Stromal cell of bone marrow (primary cell): Measurements from ENCODE around the gene CBX2.

Experiments used
- DNase-seq: peaks from one replicate; pipeline ENCODE4 v3.0.0-alpha.2; 2012; ENCODE audit warnings: low read depth

Gene CBX2

GRCh38 chr17:79813297-79814126 lies 35.6 kb downstream of the CBX2 start:
- DNase-seq: no peak

DNA sequence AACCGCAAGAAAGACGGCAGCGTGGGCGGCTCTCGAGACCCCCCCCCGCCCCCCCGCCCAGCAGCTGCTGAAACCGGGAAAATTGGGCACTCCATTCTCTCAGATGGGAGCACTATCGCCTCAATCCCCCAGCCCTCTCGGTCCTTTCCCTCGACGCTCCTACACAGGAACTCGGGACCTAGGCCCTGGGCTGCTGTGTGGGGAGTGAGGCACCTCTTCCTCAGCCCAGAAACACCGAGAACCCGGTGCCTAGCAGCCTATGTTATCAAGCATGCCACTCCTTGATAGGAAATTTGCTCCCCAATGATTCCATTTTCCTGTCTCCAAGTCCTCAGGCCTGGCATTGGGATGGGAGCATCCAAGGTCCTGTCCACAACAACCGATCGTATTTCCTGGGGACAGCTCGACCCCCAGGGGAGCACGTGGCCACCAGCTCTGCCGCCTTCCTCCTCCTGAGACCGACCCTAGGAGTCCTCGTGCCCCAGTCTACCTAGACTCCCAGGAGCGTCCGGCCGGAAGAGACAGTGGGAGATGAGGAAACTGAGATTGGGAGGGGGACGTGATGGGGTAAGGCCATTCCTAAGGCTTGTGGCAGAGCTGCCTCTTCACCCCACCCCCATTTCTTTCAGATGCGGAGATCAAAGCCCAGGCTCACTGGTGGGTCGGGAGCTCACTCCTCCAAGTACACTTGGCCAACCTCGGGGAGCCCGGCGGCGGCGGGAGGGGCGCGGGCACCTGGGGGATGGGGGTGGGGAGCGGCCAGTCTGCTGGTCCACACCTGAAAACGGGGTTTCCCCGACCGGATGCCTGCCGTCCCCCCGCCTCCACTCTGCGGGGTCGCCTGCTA lies 36.4 kb downstream of the CBX2 start:
- no peak for DNase-seq

DNA sequence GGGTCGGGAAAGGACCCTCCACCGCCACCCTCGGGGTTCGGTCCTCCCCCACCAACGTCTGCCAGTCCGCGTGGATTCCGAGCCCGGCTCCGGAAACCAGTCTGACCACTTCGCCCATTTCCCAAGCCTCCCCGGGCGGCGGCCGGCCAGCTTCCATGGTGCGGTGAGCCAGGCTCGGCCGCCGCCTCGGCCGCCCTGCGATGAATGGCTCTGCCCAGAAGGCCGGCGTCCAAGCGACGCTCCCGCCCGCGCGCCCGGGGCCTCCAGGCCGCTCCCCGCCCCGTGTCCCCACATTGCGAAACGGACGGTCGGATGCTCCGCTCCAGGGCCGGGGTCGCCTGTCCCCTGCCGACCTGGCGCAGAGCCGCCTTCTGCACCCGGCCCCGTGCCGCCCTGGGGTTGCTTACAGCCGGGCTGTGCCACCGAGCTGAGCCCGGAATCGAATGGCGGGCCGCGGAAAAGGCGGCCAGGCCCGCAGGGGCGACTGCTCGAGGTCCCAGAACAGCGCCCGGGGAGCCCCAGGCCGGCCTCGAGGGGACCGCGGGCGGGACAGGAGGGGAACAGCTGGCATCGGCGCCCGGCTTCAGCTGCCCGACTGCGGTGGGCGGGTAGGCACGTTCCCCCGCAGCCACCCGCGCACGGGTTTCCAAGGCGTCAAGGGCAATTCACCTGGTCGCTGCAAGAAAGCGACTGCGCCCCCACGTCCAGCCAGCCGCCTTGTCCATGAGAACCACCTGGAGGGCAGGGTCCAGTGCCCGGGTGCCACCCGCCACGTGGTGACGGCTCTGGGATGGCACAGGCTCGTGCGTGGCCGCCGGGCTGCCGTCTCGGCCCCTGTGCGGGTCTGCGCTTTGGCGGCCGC lies 37.3 kb downstream of the CBX2 start:
- no peak for DNase-seq

- DNase-seq: no peak
Measured at GRCh38 chr17:79815836-79816461, 38.0 kb downstream of the CBX2 start.

DNA sequence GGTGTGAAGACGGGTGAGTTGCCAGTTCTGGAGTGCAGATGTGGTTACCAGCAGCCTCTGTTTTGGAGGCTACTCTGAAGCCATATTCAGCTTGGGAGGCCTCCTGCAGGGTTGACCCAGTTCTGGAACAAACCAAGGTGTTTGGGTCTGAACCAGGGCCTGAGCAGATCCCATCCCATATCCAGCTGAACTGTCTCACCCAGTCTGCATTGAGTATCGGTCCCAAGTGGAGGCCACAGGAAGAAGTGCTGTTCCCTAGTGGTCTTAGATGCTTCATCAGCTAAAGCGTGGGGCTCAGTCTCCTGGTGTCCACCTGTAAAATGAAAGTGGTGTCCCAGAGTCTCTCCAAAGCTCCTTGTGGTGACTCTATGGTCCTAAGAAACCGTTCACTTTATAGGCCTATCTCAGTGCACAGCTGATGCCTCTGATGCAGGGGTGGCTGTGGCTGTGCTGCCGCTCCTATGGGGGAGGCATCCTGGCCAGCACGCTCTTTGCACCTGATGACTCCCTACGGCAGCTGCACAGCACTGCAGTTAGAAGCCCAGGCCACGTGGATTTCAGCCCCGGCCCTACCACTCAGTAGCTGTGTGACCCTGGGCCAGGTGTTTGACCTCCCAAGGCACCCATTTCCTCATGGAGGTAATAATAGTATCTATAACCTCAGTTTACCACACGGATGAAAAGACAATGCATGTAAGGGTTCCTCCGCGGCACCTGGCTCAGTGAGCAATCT lies 40.2 kb downstream of the CBX2 start:
- no peak for DNase-seq

GRCh38 chr17:79819085-79819484 lies 41.1 kb downstream of the CBX2 start:
- no peak for DNase-seq

- DNase-seq: no peak
Measured at GRCh38 chr17:79819534-79820276, 41.8 kb downstream of the CBX2 start.

- no peak for DNase-seq
Measured at GRCh38 chr17:79820959-79821330, 43.0 kb downstream of the CBX2 start.

DNA sequence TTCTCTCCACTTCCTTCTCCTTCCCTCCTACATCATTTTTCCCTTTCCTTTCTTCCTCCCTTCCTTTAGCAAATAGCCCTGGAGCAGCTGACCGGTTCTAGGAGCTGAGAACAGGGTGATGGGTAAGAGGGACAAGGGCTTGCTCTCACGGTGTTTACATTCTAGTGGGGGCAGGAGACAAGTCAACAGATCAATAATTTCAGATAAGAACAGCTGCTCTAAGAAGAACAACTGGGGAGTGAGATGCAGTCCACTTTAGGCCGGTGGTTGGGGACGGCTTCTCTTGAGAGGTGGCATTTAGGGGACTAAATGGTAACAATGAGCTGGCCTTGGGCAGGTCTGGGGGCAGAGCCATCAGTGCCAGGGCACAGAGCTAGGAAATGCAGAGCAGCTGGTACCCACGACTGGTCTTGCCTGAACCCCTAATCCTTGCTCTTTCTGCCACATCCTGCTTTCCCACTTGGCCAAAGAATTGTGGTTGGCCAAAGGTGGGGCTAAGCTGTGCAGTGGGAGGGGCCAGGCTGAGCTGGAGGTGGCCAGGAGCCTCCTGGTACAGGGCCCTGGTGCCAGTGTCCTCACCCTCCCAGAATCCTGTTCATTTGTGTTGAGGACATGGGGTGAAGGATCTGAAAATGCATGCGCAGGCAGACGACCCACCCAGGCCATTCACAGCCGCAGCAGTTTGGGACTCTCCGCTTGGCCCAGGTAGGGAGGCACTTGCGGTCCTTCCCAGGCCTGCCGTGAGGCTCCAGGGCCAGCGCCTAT lies 43.6 kb downstream of the CBX2 start:
- no peak for DNase-seq

DNA sequence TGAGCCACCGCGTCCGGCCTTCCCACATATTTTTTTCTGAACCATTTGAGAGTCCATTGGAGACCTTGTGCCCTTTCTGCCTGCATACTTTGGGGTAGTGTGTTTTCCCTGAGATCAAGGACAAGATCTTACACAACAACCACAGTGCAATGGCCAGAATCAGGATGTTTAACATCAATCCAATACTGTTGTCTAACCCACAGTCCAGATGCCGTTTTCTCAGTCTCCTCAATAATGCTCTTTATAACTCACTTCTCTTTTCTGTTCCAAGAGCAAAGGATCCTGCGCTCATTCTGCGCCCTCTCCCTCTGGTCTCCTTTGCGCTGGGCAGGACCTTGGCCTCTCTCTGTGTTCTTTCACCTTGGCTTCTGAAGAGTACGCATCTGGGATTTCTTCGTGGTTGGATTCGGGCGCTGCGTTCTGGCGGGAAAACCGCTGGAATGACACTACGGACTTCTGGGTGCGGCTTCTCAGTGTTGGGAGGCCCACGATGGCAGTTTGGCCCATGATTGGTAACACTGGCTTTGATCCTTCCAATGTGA lies 44.7 kb downstream of the CBX2 start:
- no peak for DNase-seq

DNA sequence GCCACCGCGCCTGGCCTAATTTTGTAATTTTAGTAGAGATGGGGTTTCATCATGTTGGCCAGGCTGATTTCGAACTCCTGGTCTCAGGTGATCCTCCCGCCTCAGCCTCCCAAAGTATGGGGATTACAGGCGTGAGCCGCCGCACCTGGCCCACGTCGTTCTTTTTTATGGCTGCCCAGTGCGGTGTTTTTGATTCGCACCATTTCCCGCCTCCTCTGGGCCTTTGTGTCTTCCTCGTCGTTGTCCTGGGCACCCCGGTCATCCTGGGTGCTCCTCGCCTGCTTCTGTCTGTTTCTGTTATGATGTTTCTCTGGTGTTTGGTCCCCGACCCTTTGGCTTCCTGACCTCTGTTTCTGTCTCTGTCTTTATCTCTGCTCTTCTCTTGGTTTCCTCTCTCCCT lies 46.3 kb downstream of the CBX2 start:
- DNase-seq: no peak

GRCh38 chr17:79824893-79825579 lies 47.1 kb downstream of the CBX2 start:
- DNase-seq: no peak

DNA sequence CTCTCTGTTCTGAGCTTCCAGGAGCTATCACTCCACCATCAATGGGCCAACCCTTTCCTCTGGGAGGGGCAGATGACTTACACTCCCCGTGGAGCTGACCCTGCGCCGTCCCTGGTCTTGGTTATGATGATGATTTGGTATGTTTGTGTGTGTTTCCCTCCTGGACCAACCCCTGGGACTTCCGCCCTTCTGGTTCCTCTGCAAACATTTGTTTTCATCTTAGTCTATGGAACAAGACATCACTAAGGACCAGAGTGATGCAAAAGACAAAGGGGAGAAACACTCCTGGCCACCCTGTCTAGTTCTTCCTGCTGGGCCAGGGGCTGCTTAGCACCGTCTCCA lies 47.6 kb downstream of the CBX2 start:
- no peak for DNase-seq

DNA sequence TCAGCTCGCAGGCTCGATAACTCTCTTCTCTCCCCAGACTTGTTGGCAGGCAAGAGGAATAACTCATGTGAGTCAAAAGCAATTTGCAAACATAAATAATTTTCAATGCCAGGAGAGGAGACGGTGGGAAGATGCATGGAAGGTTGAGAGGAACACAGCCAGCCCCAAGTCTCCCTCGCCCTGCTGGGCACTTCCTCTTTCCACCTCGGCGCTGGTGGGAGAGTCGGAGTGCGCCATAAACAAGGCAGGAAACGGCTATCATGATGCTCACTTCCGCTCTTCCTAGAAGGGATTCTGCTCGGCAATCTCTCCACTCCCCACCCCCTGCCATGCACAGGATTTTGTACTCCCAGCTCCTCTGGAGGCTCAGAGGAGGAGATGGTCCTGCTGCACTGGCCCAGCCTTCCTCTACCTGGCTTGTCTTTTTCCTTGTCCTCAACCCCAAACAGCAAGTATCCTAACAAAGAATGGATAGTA lies 48.3 kb downstream of the CBX2 start:
- no peak for DNase-seq

GRCh38 chr17:79826841-79827578 lies 49.1 kb downstream of the CBX2 start:
- DNase-seq: no peak

DNA sequence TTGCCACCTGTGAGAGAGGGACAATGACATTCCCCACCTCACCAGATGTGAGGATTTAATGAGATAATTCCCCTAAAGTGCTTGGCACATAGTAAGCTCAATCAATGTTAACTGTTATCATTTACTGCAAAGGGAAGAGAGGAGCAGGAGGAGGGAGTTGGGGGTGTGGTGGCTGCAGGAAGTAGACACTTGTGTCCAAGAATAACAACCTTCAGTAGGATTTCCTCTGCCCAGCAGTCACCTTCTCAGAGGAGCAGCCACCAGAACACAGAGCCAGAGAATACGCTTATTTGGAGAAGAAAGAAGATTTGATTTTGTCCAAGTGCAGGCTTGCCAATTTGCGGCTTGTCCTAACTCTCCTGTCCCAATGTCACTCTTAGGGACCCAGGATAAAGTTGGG lies 51.1 kb downstream of the CBX2 start:
- no peak for DNase-seq

DNA sequence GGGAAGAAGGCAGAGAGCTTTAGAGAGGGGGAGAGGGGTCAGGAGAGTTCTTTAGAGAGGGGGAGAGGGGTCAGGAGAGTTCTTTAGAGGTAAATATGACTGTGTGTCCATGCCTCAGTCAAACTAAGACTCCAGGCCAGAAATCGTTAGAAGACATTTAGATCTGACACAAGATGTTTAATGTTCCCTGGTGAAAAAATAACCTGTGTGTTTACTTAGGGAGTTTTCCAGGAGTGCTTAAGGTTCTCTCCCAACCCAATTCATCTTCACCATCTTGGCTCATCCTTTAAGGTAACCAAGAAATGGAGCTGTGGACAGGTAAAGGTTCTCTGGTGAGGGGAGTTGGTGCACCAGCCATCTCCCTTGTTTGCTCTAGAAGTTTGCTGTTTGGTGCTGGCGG lies 51.5 kb downstream of the CBX2 start:
- DNase-seq: no peak

DNA sequence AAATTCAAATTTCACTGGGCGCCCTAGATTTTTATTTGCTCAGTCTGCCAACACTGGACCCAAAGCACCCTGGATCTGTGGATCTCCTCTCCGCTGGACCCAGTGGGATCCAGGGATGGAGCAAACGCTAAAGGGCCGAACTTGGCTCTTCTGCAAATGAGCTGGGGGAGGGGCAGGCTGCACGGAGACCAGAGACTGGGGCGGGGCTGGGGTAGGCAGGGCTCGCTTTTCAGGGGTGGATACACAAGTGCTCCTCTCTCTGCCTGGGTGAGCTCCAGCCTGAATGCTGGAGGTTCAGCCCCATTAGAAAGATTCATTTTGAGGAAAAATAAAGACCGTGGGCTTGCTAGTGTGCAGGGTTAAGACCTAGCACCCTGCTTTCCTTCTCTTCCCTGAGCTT lies 52.4 kb downstream of the CBX2 start:
- DNase-seq: no peak
